SK-N-SH (cell line): ENCODE results near the gene PLA2G7. TPM values are rescaled to one million over a fixed set of nuclear protein-coding genes. Genes with fewer than 3 reads are reported as not detected.

Experiments used
- CTCF ChIA-PET: fragments of 300-600, 350-600 bp; formaldehyde crosslinking; extraction: SDS; loops from one replicate; lab custom pipeline; 2021; lab: Yijun Ruan, JAX
- POLR2A ChIA-PET: fragments of 350-600 bp; sonication (Branson Sonifier 250); formaldehyde crosslinking; extraction: SDS; loops from one replicate; lab custom pipeline; 2020; ENCODE audit warnings: antibody characterized with exemption, inconsistent platforms; lab: Yijun Ruan, JAX
- DNase-seq: peaks from one replicate; pipeline ENCODE4 v3.0.0; 2012
- H2AFZ ChIP-seq: fragments of 200-600 bp; sonication (generic); 2 replicates; pipeline ENCODE4 v1.8.1; 2016; ENCODE audit warnings: antibody characterized with exemption, mild to moderate bottlenecking, low read depth
- H3F3A ChIP-seq: fragments of 200-600 bp; sonication (generic); replicated peaks from 2 replicates; pipeline ENCODE3; 2016; ENCODE audit warnings: antibody characterized with exemption, mild to moderate bottlenecking; ENCODE audit not compliant: insufficient read depth
- H3K27ac ChIP-seq, 2 experiments: fragments of 200-500 bp in 1 of 2; fragments of 200-600 bp in 1 of 2; sonication (Bioruptor generic) in 1 of 2; sonication (generic), shearing (Covaris generic) in 1 of 2; 2 replicates each; pipeline versions ENCODE4 v1.5.1 to v1.6.1; 2014 to 2016; ENCODE audit warnings: low read depth in 2 of 2, inconsistent platforms in 1 of 2, low read length in 1 of 2, mild to moderate bottlenecking in 1 of 2, mixed read lengths in 1 of 2
- H3K27me3 ChIP-seq: fragments of 200-600 bp; sonication (generic), shearing (Covaris generic); 2 replicates; pipeline ENCODE4 v1.6.1; 2016; ENCODE audit warnings: mixed run types; ENCODE audit not compliant: insufficient read depth
- H3K36me3 ChIP-seq, 2 experiments: fragments of 200-500 bp in 1 of 2; fragments of 200-600 bp in 1 of 2; sonication (Bioruptor generic) in 1 of 2; sonication (generic) in 1 of 2; replicated peaks in 1 of 2; 2 replicates each; pipeline versions ENCODE3 to v1.5.1; 2014 to 2016; ENCODE audit warnings: low read length in 1 of 2, mild to moderate bottlenecking in 1 of 2; ENCODE audit not compliant: insufficient read depth in 2 of 2, control insufficient read depth in 1 of 2
- H3K4me1 ChIP-seq, 2 experiments: fragments of 200-500 bp in 1 of 2; fragments of 200-600 bp in 1 of 2; sonication (Bioruptor generic) in 1 of 2; sonication (generic), shearing (Covaris generic) in 1 of 2; 2 replicates each; pipeline versions ENCODE4 v1.5.1 to v1.6.1; 2014 to 2016; ENCODE audit warnings: low read depth in 1 of 2, low read length in 1 of 2, mixed run types in 1 of 2; ENCODE audit not compliant: insufficient read depth in 2 of 2, control insufficient read depth in 1 of 2
- H3K4me2 ChIP-seq: fragments of 200-600 bp; sonication (generic), shearing (Covaris generic); 2 replicates; pipeline ENCODE4 v1.6.1; 2017; ENCODE audit warnings: mixed run types
- H3K4me3 ChIP-seq, 2 experiments: fragments of 200-500 bp in 1 of 2; fragments of 200-600 bp in 1 of 2; sonication (Bioruptor generic) in 1 of 2; sonication (generic), shearing (Covaris generic) in 1 of 2; 2 replicates each; pipeline versions ENCODE4 v1.5.1 to v1.8.1; 2014 to 2016; ENCODE audit warnings: low read depth in 2 of 2, inconsistent platforms in 1 of 2, low read length in 1 of 2, mild to moderate bottlenecking in 1 of 2, mixed read lengths in 1 of 2, moderate library complexity in 1 of 2
- H3K79me2 ChIP-seq: fragments of 200-600 bp; sonication (generic); 2 replicates; pipeline ENCODE4 v1.8.1; 2017; ENCODE audit warnings: mild to moderate bottlenecking; ENCODE audit not compliant: insufficient read depth
- H3K9ac ChIP-seq: fragments of 200-600 bp; sonication (generic); 2 replicates; pipeline ENCODE4 v1.6.1; 2017; ENCODE audit warnings: mixed run types
- H3K9me2 ChIP-seq: fragments of 200-600 bp; sonication (generic); 2 replicates; pipeline ENCODE4 v1.6.1; 2017; ENCODE audit warnings: mixed run types
- H3K9me3 ChIP-seq: fragments of 200-600 bp; sonication (generic); 2 replicates; pipeline ENCODE4 v1.6.1; 2017; ENCODE audit warnings: mixed run types, mild to moderate bottlenecking, moderate library complexity
- H4K20me1 ChIP-seq: fragments of 200-600 bp; sonication (generic); 2 replicates; pipeline ENCODE4 v1.6.1; 2017; ENCODE audit warnings: mild to moderate bottlenecking, mixed run types; ENCODE audit not compliant: insufficient read depth
- CHD2 ChIP-seq: fragments of 150-350 bp; IDR thresholded peaks from 2 replicates; pipeline ENCODE4 v1.6.1; 2018; ENCODE audit warnings: low read length; ENCODE audit not compliant: partially characterized antibody
- GABPA ChIP-seq: IDR thresholded peaks from 2 replicates; pipeline ENCODE4 v1.4.0; 2012; ENCODE audit warnings: low read depth, mild to moderate bottlenecking
- IRF3 ChIP-seq: fragments of 150-350 bp; IDR thresholded peaks from 2 replicates; pipeline ENCODE4 v1.6.1; 2016; ENCODE audit warnings: mild to moderate bottlenecking, low read depth, low read length
- MAX ChIP-seq: IDR thresholded peaks from 2 replicates; pipeline ENCODE4 v1.4.0; 2012; ENCODE audit warnings: low read depth
- NRF1 ChIP-seq: IDR thresholded peaks from 2 replicates; pipeline ENCODE4 v1.6.1; 2012; ENCODE audit warnings: low read depth, mild to moderate bottlenecking, low read length
- POLR2AphosphoS5 ChIP-seq: IDR thresholded peaks from 2 replicates; pipeline ENCODE4 v1.6.1; 2012; ENCODE audit warnings: low read depth, low read length
- REST ChIP-seq: IDR thresholded peaks from 2 replicates; pipeline ENCODE4 v1.6.1; 2012; ENCODE audit warnings: mild to moderate bottlenecking, low read depth, low read length, moderate library complexity
- RFX5 ChIP-seq: IDR thresholded peaks from 2 replicates; pipeline ENCODE4 v1.6.1; 2012; ENCODE audit warnings: mild to moderate bottlenecking, improper control_type of control experiment, low read length
- SIN3A ChIP-seq: IDR thresholded peaks from 2 replicates; pipeline ENCODE4 v1.6.1; 2012; ENCODE audit warnings: low read depth, mild to moderate bottlenecking, low read length, moderate library complexity, borderline replicate concordance
- SMC3 ChIP-seq: IDR thresholded peaks from 2 replicates; pipeline ENCODE4 v1.6.1; 2012; ENCODE audit warnings: low read depth, low read length, improper control_type of control experiment
- TAF1 ChIP-seq: IDR thresholded peaks from 2 replicates; pipeline ENCODE4 v1.6.1; 2012; ENCODE audit warnings: low read depth, mild to moderate bottlenecking, low read length, moderate library complexity, borderline replicate concordance
- TEAD4 ChIP-seq: IDR thresholded peaks from 2 replicates; pipeline ENCODE4 v1.4.0; 2012; ENCODE audit warnings: mild to moderate bottlenecking, borderline replicate concordance; ENCODE audit not compliant: insufficient read depth
- USF1 ChIP-seq: IDR thresholded peaks from 2 replicates; pipeline ENCODE4 v1.4.0; 2012; ENCODE audit warnings: low read depth, borderline replicate concordance
- YY1 ChIP-seq: IDR thresholded peaks from 2 replicates; pipeline ENCODE4 v1.4.0; 2012; ENCODE audit warnings: low read depth, mild to moderate bottlenecking
- ZBTB33 ChIP-seq: IDR thresholded peaks from 2 replicates; pipeline ENCODE4 v1.4.0; 2012; ENCODE audit warnings: low read depth, borderline replicate concordance
- WGBS: methylation state at CpG from one replicate; pipeline ENCODE4 v1.1.6; 2017; ENCODE audit warnings: low lambda C conversion rate; 5-methylcytosine and 5-hydroxymethylcytosine counted together
- polyA plus RNA-seq, 3 experiments: library from polyadenylated mRNA; depleted of rRNA; stranded (reverse); fragments of >200 nt; gene quantifications; 2 replicates each; pipeline ENCODE4 v1.2.3, GENCODE V29; 2012

PLA2G7 gene
- polyA plus RNA-seq, 1 of the 3 experiments (the other 2 are of a cell fraction), result not detected

GRCh38 chr6:46743425-46744158 is 8.4 kb upstream of the PLA2G7 start (continued):
- TF ChIP-seq SIN3A (no peak), TAF1 (no peak)

GRCh38 chr6:46741910-46742309 is 6.7 kb upstream of the PLA2G7 start:
- 9% methylated on average over 4 of the region's 4 CpGs for WGBS
- CTCF ChIA-PET, result no interaction called here
- Histone ChIP-seq H2AFZ (no peak overlapping the region), H4K20me1 (no peaks in the 10 kb centered on the region), H3K79me2 (no peaks in the 10 kb centered on the region), H3K36me3 (no peaks in the 10 kb centered on the region), H3F3A (no peaks in the 10 kb centered on the region), H3K9ac (no peak overlapping the region), H3K27me3 (peaks cover 8% of the 10 kb centered on the region; the same call in 1 of the 2 replicates), H3K4me3 (no peak overlapping the region), H3K27ac (no peak overlapping the region), H3K9me3 (no peaks in the 10 kb centered on the region), H3K4me2 (no peak overlapping the region), H3K9me2 (no peaks in the 10 kb centered on the region), H3K4me1 (no peaks in the 10 kb centered on the region)
- POLR2A ChIA-PET, result no interaction called here
- no peak for TF ChIP-seq YY1
- no peak for TF ChIP-seq ZBTB33
- TF ChIP-seq SMC3, result no peak
- TF ChIP-seq MAX, result no peak
- TF ChIP-seq CHD2, result no peak
- no peak for TF ChIP-seq IRF3
- TF ChIP-seq TEAD4, result no peak
- no peak for TF ChIP-seq REST
- no peak for TF ChIP-seq USF1
- TF ChIP-seq POLR2AphosphoS5, result no peak
- no peak for TF ChIP-seq TAF1
- no peak for TF ChIP-seq RFX5
- no peak for TF ChIP-seq GABPA
- no peak for TF ChIP-seq NRF1
- DNase-seq, result no peak
